COLO829 (cell line): ENCODE measurements around the gene PSMD2.
A peak's percentile ranks its signal among the peaks of the same experiment; 100 is the strongest.
"Not testable (repeated sequence)": the region's sequence is repeated elsewhere in the genome, so short reads cannot be mapped to it uniquely, and the experiment has no call there.

Source experiments
- DNase-seq: peaks from one replicate; pipeline ENCODE4 v3.0.0; 2012; ENCODE audit warnings: low spot score

Gene PSMD2

DNA sequence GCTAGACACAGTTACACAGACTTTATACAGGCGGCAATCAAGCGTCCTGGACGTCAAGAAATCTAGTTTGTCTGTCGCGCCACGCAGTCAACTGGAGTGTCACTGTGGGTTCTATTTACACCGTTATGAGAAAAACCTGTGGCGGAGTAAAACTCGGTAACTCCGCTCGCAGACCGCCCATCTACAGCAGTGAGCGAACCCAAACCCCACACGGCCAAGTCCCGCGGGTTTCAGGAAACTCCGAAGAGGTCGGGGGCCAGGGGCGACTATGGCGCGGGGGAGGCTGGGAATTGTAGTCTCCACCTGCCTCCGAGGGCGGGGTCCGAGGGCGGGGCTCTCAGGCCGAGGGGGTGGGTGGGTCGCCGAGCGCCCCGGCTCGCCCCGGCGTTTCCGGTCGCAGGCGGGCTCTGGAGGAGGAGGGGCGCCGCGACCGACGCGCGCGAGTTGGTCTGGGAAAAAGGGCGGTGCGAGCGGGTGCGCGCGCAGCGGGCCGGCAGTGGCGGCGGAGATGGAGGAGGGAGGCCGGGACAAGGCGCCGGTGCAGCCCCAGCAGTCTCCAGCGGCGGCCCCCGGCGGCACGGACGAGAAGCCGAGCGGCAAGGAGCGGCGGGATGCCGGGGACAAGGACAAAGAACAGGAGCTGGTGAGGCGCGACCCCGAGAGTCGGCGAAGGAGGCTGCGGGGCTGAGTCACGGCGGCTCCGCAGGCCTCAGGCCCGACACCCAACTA, at the start of gene PSMD2:
Gene PSMD2 (plus strand): TSS at position 483 of the 729 bp plus-strand sequence. CDS start 26 bp downstream, at position 509.
- DNase-seq = peak; percentile 96

DNA sequence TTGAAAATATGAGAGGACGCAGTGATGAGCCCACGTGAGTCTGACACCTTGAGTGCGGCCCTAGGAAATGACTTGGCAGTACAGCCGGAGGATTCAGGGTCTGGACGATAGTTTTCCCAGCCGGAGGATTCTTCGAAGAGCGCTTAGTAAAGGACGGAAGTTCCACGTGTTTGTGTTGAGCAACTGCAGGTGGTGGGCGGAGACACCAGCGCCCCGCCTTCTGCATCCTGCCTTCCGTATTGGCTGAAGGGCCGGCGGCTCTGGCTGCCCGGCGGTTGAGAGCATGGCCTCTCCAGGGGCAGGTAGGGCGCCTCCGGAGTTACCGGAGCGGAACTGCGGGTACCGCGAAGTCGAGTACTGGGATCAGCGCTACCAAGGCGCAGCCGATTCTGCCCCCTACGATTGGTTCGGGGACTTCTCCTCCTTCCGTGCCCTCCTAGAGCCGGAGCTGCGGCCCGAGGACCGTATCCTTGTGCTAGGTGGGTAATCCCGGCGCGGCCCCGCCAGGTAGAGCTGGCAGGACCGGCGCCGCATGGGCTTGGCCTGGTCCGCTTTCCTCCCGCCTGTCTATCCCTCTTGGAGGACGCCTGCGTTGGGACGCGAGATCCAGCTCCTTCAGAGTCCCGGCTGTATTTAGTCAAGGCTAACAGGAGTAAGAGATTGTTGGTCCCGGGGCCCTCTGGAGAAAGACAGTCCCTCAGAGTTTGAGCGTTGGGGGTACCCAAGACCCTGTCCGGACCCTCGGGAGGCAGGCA, 49.5 kb upstream of the PSMD2 start, which contains the start of gene EEF1AKMT4:
Gene EEF1AKMT4 (plus strand): TSS at position 261 of the 755 bp plus-strand sequence. CDS start 23 bp downstream, at position 284.
- peak; percentile 98 for DNase-seq

DNA sequence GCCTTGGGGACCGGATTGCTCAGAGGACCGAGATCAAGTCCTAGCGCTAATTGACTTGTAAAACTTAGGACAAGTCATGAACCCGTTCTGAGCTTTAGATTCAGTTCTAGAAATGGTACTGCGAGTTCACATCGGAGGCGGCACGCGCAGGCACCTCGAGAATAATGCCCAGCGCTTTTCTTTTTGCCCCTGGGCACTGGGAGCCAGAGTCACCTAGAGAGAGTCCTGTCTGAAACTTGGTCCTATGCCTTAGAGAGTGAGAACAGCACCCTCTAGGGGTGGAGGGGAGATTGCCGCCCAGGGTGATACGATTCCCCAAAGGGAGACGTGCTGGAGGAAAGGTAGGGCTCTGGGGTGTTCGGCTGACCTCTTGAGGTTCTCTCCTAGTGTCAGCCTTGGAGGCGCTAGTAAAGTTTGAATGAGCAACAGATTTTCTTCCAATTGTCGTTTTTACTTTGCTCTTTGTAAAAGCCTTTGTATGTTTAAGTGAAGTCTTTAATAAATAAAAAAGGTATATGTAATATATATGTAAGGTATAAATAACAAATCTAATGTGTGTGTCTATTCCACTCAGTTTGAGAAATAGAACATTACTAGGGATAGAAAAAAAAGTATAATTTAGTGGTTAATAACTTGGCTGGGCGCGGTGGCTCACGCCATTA, 48.7 kb upstream of the PSMD2 start:
- peak; percentile 94 for DNase-seq

DNA sequence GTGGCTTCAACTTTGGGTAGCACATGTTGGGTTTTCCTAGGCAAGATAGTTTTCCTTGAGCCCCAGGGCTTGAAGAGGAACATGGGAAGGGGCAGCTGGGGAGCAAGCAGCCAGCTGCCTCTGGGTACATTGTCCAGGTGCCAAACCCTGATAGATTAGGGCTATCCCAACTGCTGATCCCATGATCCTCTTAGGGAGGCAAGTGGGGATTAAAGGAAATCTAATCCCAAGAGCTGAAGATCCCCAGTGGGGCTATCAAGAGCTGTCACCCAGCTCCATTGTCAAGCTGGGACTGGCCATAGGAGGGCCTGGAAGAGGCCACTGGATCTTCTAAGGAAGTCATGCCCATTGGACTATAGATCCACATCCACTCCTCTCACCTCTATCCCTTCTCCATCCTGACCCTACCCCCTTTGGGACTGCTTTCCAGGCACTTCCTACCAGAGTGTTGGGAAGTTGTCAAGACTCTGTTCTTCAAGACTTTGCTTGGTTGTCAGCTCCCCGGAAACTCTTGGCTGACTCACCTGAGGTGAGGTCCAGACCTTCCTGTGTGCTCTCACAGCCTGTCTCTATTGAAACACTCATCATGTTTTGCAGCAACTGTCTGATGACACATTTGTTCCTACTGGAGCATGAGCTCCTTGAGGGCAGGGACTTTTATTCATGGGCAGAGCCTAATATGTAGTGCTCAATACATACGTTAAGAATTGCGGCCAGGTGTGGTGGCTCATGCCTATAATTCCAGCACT, 43.6 kb upstream of the PSMD2 start:
- no peak for DNase-seq

DNA sequence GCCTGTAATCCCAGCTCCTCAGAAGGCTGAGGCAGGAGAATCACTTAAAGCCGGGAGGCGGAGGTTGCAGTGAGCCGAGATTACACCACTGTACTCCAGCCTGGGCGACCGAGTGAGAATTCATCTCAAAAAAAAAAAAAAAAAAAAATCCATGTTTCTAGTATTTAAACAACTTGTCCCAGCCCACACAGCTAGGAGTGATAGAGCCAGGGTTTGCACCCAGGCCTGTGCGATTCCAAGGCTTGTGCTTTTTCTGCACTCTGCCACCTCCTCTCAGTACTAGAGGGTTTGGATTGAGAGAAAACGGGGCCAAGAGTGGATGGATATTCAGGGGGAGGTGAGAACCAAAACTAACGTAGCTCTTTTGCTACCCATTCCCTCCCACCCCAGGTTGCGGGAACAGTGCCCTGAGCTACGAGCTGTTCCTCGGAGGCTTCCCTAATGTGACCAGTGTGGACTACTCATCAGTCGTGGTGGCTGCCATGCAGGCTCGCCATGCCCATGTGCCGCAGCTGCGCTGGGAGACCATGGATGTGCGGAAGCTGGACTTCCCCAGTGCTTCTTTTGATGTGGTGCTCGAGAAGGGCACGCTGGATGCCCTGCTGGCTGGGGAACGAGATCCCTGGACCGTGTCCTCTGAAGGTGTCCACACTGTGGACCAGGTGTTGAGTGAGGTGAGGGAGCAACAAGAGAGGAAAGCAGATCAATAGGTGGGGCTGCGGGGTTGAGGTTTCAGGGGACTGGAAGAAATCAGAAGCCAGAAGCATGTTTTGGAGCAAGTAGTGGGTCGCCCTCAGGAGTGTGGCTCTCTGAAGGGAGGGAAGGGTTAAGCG, 41.7 kb upstream of the PSMD2 start:
- no peak for DNase-seq

DNA sequence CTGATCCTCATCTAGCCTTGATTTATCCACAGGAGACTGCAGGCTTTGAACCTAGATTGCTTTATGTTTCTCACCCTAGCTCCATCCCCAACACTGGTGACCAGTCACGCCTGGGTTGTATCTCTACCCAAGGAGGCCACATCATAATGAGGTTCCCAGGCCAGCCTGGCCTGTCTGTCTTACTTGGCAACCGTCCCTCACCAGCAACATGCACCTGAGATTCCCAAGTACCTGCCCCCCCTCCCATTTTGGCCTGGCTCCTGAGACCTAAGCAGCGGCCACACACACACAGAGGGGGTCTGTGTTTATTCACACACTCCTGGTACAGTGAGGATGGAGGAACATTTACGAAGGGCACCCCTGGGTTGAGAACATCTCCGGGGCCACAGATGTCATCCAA, 40.1 kb upstream of the PSMD2 start:
- no peak for DNase-seq

DNA sequence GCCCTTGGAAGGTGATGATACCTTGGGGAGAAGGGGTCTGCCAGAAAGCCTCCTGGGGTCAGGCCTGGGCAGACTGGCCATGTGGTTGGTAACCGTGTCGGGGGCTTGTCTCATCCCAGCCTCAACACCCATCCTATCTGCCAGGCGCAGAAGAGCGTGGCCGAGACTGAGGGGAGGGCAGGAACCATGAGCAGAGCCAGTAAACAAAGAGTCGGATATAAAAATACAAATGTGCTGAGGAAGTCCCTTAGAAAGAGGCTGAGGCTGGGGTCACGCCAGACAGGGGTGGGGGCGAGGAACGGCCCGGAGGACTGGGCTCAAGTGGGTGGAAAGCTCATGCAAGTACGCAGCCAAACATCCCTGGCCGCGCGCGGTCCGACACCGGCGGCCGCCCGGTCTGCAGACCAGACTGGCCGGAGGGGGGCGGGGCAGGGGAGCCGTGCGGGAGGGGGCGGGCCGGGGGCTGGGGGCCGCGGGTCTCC, 39.6 kb upstream of the PSMD2 start:
- DNase-seq = no peak

DNA sequence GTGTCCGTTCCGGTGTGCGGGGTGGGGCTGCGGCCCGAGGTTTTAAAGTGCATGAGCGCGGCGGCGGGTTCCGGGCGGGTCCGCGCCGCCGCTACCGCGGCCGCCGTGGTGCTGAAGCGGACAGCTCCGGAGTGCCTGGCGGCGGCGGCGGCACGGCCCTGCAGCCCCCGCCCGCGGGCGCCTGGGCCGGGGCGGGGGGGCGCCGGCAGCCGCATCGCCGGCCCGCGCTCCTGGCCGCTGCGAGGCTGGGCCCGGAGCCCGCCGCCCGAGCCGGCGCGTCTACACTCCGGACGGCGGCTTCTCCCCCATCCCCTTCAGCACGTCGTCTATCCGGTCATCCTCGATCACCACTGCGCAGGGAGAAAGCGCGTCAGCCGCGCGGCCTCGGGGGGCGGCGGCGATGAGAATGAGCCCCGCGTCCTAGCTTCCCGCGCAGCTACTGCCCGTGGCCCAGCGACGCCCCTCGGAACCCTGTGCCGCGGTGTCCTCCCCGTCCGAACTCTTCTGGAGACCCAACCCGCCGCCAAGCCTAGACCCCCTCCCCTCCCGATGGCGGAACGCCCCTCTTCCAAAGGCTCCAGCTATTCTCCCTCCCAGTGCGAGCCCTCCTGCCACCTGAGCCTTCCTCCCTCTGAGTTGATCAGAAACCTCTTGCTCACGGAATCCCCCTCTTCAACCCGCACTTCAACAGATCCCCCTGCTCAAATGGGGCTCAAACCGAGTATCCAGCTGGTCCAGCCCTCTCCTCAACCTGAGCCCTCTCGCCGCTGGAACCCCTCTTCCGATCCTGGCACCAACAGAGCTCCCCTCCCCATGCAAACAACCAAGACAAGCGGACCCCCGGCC, 38.9 kb upstream of the PSMD2 start:
- DNase-seq = peak; percentile 43

DNA sequence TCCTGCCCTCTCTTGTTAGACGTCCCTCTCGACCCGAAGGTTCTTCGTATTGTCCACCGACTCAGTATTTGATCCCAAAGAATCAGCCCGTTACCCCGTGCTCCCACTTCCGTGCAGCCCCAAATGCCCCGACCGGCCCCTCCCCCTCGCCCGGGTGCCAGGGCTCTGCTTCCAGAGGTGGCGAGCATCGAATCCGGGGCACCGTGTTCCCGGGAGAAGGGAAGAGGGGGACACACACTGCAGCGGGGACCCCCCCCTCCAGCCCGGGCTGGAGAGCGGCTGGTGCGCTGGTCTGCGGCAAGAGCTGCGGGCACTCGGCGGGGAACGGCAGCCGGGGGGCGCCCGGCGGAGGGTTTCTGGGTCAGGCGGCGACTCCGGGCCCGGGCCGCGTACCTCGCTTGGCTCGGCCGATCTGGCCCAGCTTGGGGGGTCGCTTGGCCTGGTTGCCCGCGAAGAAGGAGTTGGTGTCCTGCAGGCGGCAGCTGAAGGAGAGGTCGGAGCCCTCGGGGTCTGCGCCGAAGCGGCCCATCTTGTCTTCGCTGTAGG, 38.2 kb upstream of the PSMD2 start:
- no peak for DNase-seq

DNA sequence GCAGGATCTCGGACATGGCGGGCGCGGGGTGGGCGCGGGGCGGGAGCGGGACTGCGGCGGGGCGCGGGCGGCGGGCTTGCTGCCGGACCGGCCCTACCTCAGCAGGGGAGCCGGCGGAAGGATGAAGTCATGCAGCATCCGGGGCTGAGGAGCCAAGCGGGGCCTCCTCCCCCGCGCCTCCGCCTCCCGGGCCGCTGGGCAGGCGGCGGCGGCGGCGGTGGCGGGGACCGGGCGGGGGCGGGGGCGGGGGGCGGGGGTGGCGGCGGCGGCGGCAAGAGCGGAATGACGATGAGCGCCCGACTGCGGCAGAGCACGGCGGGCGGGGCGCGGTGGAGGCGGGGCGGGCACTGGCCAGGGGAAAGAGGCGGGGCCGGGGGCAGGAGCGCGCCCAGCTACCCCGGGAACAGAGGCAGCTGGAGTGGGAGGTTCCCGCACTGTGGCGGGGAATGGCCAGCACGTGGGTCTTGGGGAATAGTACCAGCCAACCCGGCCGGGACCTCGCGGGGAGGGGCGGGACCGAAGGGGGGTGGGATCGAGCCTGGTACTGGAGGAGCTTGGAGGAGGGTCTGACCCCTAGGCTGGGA, 37.7 kb upstream of the PSMD2 start, which contains the start of gene CAMK2N2:
Gene CAMK2N2 (minus strand): TSS at position 284 of the 584 bp plus-strand sequence. CDS start 268 bp downstream, at position 16.
- DNase-seq = peak; percentile 63

DNA sequence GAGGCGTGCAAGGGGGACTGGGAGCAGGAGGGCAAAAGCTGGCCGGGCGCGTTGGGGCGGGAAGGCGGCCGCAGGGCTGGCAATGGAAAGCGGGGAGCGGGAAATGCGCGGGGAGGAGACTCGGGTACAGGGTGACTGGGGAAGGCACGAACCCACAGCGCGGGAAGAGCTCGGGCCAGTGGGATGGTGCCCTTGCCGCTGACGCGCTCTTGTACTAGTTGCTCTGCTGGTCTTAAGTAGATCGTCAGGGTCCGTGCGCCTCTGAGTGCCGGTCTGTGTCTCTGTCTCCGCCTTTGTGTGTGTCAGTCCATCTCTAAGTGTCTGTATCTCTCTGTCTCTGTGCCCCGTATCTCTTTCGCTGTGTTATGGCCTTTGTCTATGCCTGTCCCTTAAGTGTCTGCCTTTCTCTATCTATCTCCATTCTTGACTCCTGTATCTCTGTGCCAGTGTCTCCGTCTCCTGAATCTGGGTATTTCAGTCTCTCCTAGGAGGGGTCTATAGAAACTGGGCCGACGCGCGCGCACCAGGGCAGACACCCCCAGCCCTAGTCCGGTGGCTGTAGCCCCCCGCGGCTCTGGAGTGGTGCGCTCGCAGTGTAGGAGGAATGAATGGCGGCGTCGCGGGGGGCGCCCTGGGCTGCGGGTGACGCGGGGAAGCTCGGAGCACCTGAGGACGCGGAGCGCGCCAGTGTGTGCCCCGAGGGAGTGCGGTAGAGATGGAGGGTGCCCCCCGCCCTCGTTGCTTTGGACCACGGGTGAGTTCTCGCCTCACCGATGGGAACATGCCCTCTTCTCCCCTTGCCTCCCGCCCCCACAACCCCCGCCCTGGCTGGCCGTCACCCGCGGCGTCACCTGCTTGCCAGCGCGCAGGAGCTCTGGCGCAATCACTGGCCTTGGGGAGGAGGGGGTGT, 36.9 kb upstream of the PSMD2 start:
- DNase-seq = no peak

DNA sequence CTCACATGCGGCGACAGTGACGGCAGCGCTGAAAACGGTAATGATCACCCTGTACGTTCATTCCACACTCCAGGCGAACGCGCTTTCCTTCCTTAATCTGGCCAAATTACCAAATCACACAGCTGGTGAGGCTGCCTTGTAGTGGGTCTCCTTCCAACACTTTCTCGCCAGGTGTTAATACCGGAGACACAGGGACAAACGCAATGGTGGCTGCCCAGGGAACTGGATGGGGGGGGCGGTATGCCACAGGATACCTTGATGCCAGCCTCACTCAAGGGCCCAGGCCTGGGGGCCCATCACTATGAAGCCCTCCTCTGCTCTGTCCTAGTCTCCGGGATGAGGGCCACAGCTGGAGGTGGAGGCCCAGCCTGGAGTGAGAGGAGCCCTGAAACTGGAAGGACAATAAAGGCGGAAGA, 36.3 kb upstream of the PSMD2 start:
- DNase-seq = no peak

DNA sequence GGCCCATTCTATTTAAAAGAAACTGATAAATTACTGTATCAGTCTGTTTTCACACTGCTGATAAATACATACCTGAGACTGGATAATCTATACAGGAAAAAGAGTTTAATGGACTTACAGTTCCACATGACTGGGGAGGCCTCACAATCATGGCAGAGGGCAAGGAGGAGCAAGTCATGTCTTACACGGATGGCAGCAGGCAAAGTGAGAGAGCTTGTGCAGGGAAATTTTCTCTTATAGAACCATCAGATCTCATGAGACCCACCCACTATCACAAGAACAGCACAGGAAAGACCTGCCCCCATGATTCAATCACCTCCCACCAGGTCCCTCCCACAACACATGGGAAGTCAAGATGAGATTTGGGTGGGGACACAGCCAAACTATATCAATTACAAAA, 31.8 kb upstream of the PSMD2 start:
- DNase-seq = not testable (repeated sequence)

DNA sequence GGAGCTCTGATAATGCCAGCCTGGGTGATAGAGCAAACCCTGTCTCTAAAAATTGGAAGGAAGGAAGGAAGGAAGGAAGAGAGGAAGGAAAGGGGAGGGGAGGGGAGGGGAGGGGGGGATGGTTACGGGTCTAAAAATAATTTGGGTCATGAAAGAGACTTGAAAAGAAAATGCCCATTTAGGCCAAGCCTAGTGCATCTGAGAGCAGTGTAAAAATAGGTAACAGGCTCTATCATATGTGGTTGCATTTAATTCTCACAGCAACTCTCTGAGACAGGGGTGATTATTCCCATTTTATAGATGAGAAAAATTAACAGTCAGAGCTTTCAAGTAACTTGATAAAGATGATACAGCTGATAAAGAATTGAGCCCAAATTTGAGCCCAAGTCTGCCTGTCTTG, 26.8 kb upstream of the PSMD2 start:
- DNase-seq = no peak

DNA sequence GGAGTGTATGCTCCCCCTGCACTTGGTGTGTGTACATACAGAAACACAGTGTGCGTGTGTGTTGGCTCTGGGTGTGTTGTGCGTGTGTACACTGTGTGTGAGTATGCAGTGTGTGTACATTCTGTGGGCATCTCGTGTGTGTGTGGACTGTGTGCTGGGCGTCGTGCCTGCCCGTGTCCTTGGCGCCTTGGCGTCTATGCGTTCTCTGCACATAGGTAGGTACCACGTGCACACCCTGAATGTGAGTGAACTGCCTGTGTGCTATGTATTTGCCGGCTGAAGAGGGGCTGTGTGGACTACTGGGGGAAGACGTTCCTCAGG, 23.7 kb upstream of the PSMD2 start:
- DNase-seq = no peak

DNA sequence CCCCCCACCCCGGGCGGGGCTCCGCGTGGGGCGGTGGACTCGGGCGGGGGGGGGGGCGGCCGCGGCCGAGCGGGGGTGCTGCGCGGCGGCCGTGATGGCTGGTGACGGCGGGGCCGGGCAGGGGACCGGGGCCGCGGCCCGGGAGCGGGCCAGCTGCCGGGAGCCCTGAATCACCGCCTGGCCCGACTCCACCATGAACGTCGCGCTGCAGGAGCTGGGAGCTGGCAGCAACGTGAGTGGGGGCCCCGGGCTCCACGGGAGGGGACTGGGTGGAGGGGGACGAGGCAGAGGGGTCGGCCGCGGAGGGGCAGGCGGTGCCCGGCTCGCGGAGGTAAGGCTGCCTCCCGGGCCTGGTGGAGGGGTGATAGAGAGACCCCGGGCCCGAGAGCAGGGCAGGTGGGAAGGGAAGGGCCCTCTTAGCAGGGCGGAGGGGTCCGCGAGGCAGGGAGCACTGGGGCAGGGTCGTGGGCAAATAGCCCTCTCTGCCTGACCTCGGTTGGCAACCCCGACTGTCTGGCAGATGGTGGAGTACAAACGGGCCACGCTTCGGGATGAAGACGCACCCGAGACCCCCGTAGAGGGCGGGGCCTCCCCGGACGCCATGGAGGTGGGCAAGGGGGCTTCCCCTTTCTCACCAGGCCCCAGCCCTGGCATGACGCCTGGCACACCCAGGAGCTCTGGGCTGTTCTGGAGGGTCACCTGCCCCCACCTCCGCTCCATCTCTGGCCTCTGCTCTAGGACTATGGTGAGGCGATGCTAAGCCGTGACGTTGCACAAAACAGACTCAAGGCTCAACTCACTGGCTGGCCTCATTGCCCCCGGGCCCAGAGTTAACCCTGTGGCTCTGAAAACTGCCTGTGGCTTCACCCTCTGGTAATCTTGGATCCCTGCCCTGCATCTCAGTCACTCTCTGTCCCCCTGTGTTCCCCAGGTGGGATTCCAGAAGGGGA, 22.8 kb upstream of the PSMD2 start, which contains the start of gene ECE2:
Gene ECE2 (plus strand): TSS at position 62 of the 950 bp plus-strand sequence. CDS start 132 bp downstream, at position 194.
- no peak for DNase-seq

DNA sequence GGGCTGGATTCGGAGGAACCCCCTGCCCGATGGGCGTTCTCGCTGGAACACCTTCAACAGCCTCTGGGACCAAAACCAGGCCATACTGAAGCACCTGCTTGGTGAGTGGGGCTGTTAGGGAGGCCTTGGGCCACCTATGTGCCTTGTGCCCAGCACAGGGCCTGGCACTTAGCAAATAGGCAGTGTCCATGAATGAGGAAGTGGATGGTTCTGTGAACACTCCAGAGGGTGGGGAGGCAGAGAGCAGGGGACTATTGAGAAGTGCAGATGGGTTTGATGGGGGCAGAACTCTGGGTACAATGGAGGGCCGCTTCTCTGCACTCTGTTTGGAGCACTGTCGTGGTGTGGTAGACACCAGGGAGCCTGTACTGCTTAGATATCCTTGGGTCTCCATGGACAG, 21.7 kb upstream of the PSMD2 start:
- no peak for DNase-seq
